Measurements from ENCODE around the gene CDC34.

DNA sequence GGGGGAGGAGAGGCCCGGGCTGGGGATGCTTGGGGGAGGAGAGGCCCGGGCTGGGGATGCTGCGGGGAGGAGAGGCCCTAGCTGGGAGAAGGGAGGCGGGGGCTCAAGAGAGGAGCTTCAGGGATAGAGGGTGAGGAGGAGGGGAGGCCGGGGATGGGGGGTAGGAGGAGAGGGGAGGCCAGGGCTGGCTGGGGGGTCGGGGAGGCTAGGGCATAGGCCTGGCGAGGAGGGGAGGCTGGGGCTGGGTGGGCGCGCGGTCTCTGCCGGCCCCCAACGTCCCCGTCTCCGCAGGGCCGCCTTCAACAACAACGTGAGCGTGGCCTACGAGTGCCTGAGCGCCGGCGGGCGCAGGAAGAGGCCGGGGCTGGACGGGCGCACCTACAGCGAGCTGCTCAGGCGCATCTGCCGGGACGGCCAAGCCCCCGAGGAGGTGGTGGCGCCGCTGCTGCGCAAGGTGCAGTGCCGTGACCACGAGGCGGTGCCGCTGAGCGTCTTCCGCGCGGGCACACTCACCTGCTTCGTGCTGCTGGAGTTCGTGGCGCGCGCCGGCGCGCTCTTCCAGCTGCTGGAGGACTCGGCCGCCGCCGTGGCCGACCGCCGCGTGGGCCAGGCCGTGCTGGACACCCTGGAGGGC is 12.8 kb upstream of the CDC34 start:
- no peak for TF ChIP-seq EZH2 (IDR thresholded peaks at IDR 0.05)
- TF ChIP-seq, protein P1, sequence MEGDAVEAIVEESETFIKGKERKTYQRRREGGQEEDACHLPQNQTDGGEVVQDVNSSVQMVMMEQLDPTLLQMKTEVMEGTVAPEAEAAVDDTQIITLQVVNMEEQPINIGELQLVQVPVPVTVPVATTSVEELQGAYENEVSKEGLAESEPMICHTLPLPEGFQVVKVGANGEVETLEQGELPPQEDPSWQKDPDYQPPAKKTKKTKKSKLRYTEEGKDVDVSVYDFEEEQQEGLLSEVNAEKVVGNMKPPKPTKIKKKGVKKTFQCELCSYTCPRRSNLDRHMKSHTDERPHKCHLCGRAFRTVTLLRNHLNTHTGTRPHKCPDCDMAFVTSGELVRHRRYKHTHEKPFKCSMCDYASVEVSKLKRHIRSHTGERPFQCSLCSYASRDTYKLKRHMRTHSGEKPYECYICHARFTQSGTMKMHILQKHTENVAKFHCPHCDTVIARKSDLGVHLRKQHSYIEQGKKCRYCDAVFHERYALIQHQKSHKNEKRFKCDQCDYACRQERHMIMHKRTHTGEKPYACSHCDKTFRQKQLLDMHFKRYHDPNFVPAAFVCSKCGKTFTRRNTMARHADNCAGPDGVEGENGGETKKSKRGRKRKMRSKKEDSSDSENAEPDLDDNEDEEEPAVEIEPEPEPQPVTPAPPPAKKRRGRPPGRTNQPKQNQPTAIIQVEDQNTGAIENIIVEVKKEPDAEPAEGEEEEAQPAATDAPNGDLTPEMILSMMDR (IDR thresholded peaks at IDR 0.05), result peak; percentile 29

All from neural progenitor cell (in vitro differentiated cells).